Measurements from ENCODE around the gene ALDH1B1. TPM values are rescaled to one million over a fixed set of nuclear protein-coding genes. Genes with fewer than 3 reads are reported as not detected.
A peak's percentile ranks its signal among the peaks of the same experiment; 100 is the strongest.

ALDH1B1 gene
- polyA plus RNA-seq, 1 of the 3 experiments (the other 2 are of a cell fraction), result 16.5 TPM

- no peak for TF ChIP-seq USF1 (IDR thresholded peaks at IDR 0.05; ENCODE audit: borderline replicate concordance, low read depth)
- TF ChIP-seq POLR2AphosphoS5 (IDR thresholded peaks at IDR 0.05; ENCODE audit: low read depth, low read length), result no peak
- no peak for TF ChIP-seq PBX3 (IDR thresholded peaks at IDR 0.05)
Measured at GRCh38 chr9:38423273-38423972, 30.9 kb downstream of the ALDH1B1 start (continued).

GRCh38 chr9:38423973-38424843 lies 31.7 kb downstream of the ALDH1B1 start, which contains the start of gene IGFBPL1:
Gene IGFBPL1 (minus strand): TSS chr9:38424454. CDS start chr9:38424424, 30 bp downstream.
- 3% methylated on average over 27 of the region's 115 CpGs for WGBS (ENCODE audit: low lambda C conversion rate)
- Histone ChIP-seq H3K9me3 (no peaks in the 10 kb centered on the region), H2AFZ (ENCODE audit: low read depth) (no peak within 1 kb of the TSS), H3K27ac (ENCODE audit: low read depth in 2 of 2, low read length in 1 of 2) (peak within 1 kb of the TSS in 1 of 2 experiments; percentile 100; a peak in 2 of 4 replicates), H3K27me3 (ENCODE audit: insufficient read depth) (peaks cover 49% of the 10 kb centered on the region), H3K79me2 (ENCODE audit: insufficient read depth) (no peaks in the 10 kb centered on the region), H4K20me1 (ENCODE audit: insufficient read depth) (no peaks in the 10 kb centered on the region), H3K9me2 (no peaks in the 10 kb centered on the region), H3F3A (replicated peaks; ENCODE audit: insufficient read depth) (no peaks in the 10 kb centered on the region), H3K9ac (no peak within 1 kb of the TSS), H3K4me1 (ENCODE audit: control insufficient read depth in 1 of 2, insufficient read depth in 2 of 2, low read depth in 1 of 2, low read length in 1 of 2) (peaks cover 3 to 44% of the 10 kb centered on the region in 2 experiments; a peak in 2 of 4 replicates), H3K4me2 (0 out of 2 replicates have a peak within 1 kb of the TSS, but pooled peaks have one; percentile 44), H3K4me3 (ENCODE audit: low read depth in 2 of 2, low read length in 1 of 2) (peak within 1 kb of the TSS; percentile 39 to 56; a peak in 3 of 4 replicates), H3K36me3 (replicated peaks in 1 of 2; ENCODE audit: control insufficient read depth in 1 of 2, insufficient read depth in 2 of 2, low read length in 1 of 2) (no peaks in the 10 kb centered on the region)
- POLR2A ChIA-PET, result interaction anchor here (0.6 kb wide), 1 partner anchor 565 kb away, joined by 3 read pairs; no protein-coding TSS in a partner anchor
- peak; percentile 89 for DNase-seq
- no peak for TF ChIP-seq REST (IDR thresholded peaks at IDR 0.05; ENCODE audit: low read depth, low read length)
- TF ChIP-seq NRF1 (IDR thresholded peaks at IDR 0.05; ENCODE audit: low read depth, low read length), result peak; percentile 64
- no peak for TF ChIP-seq FOSL2 (IDR thresholded peaks at IDR 0.05; ENCODE audit: borderline replicate concordance, low read depth)
- CTCF ChIA-PET, result no interaction called here
